ENCODE data around the gene CEBPZOS.
A peak's percentile ranks its signal among the peaks of the same experiment; 100 is the strongest.

The CEBPZOS gene

DNA sequence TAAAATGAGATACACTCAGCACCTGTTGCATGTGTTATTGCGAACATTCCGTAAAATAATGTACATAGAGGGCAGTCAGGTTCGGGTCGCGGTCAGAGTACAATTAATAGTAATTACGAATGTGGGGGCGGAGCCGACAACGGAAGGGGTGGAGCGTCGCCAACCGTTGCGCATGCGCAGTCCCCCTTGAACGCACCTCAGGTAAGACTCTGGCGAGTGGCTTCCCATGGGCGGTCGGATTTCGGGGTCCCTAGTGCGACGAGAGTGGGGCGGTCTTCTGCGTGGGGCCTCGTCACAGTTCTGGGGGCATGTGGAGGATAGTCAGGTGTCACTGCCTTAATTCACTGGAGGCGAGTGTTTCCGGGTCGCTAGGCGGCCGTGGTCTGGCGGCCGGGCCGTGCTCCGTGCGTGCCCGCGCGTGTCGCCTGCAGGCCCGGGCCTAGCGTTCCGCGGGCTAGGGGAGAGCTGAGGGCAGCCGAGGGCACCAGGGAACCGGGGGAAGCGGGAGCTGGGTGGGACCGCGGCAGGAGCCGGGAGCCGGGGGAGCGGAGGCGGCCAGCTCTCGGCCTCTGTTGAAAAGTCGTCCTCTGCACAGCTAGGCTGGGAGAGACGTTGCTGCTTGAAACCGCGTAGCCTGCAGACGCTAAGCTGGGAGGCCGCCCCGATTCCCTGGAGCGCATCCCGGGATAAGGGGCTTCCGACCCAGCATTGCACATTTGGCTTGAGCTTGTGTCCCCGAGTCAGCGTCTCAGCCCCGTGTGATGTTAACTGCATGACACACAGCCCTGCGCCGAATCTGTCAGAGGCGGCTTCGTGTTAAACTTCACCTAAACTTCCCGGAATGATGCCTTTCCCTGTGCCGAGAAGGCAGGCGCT, at the start of gene CEBPZOS:
CEBPZOS (plus strand) TSS at position 177 of the 876 bp plus-strand sequence. CDS start 3,209 bp downstream, outside the sequence.
- Histone ChIP-seq H3K4me1 (peaks cover 31% of the 10 kb centered on the region), H3K36me3 (replicated peaks) (peaks cover 15% of the 10 kb centered on the region), H3K4me3 (peak within 1 kb of the TSS; percentile 73), H3K9me3 (no peaks in the 10 kb centered on the region), H3K27me3 (ENCODE audit: low read depth) (no peaks in the 10 kb centered on the region)
- peak; percentile 59 to 89 for DNase-seq (ENCODE audit: low spot score in 2 of 2)
- in situ Hi-C loops (cut with MboI; ENCODE audit: low sequenced_read_pairs) = no loop called here

DNA sequence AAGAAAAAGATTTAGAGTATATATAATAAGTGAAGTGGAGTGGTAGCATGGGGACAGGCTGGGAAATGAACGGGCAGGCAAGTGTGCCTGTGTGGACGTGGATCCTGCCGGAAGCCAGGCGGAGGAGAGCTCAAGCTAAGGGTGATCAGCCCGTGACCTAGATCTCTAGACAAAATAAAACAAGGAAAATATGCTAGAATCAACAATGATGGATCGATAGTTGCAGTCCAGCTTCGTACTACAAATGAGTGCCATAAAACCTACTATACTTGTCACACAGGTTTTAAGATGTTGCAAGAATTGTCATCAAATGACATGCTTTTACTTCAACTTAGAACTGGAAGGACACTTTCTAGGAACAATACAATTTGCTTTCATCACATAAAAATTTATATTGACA, 48.0 kb upstream of the CEBPZOS start:
- Histone ChIP-seq H3K36me3 (replicated peaks) (peaks cover 23% of the 10 kb centered on the region), H3K4me3 (no peak overlapping the region), H3K27me3 (ENCODE audit: low read depth) (no peaks in the 10 kb centered on the region)

DNA sequence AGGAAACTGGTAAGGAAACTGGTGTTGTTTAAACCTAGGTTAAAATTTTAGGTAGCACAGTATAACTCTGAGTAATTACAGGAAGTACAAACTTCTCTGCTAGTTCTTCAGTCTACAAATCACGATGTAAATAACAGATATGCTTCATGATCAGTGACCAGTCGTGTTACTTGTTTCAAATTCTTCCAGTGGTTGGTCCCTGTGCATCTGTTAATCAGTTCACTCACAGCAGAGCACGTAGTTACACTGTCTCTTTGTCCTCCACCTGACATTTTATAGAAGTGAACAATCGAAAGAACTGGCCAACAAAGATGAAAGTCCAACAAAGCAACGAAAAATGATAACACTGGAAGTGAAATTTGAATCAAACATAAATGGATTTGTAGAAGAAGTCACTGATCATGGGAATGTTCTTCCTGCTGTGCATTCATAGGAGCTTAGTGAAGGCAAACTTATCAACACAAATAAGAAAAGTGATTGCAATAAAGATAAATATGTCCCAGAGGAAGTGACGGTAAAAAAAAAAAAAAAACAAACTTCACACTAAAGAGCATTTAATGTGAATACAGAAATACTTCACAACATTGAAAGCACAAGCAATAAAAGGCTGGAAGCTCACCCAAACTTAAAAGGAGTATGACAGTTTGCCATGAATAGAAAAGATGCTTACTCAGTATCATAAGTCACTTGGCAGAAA, 46.5 kb upstream of the CEBPZOS start:
- Histone ChIP-seq H3K36me3 (replicated peaks) (peaks cover 27% of the 10 kb centered on the region), H3K4me1 (peaks cover 17% of the 10 kb centered on the region), H3K27me3 (ENCODE audit: low read depth) (no peaks in the 10 kb centered on the region), H3K4me3 (no peak overlapping the region), H3K9me3 (no peaks in the 10 kb centered on the region)
- in situ Hi-C loops (cut with MboI; ENCODE audit: low sequenced_read_pairs) = no loop called here
- no peak for DNase-seq (ENCODE audit: low spot score in 2 of 2)

More for the DNA sequence above, 48.0 kb upstream of the CEBPZOS start:
- in situ Hi-C loops (cut with MboI; ENCODE audit: low sequenced_read_pairs) = no loop called here
- Histone ChIP-seq H3K4me1 (peaks cover 17% of the 10 kb centered on the region), H3K9me3 (no peaks in the 10 kb centered on the region)
- DNase-seq (ENCODE audit: low spot score in 2 of 2) = no peak

DNA sequence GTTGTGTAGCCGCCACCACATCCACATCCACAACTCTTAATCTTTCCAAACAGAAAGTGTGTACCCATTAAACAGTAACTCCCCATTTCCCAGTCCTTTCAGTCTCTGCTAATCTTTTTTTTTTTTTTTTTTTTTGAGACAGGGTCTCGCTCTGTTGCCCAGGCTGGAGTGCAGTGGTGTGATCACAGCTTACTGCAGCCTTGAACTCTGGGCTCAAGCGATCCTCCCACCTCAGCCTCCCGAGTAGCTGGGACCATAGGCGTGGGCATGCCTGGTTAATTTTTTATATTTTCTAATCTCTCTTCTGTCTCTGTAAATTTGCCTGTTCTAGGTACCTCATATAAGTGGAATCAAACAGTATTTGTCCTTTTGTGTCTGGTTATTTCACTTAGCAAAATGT, 43.1 kb upstream of the CEBPZOS start:
- no peak for DNase-seq (ENCODE audit: low spot score in 2 of 2)
- Histone ChIP-seq H3K4me3 (no peak overlapping the region), H3K27me3 (ENCODE audit: low read depth) (no peaks in the 10 kb centered on the region), H3K9me3 (no peaks in the 10 kb centered on the region), H3K4me1 (peaks cover 34% of the 10 kb centered on the region), H3K36me3 (replicated peaks) (peaks cover 8% of the 10 kb centered on the region)
- in situ Hi-C loops (cut with MboI; ENCODE audit: low sequenced_read_pairs) = no loop called here

DNA sequence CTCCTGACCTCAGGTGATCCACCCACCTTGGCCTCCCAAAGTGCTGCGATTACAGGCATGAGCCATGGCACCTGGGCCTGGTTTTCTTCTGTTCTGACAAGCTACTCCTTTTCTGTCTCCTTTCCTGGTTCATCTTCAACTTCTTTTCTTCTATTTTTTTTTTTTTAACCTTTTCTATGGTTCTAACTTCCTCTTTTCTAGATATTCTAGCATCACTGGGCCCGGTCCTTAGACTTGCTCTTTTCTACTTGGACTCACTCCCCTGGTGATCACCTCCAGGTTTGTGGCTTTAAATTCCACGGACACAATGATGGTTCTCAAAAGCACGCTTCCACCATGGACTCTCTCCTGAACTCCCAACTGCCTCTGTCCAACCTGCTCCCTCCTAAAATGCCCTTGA, 41.5 kb upstream of the CEBPZOS start:
- Histone ChIP-seq H3K36me3 (replicated peaks) (peaks cover 5% of the 10 kb centered on the region), H3K27me3 (ENCODE audit: low read depth) (no peaks in the 10 kb centered on the region), H3K4me3 (no peak overlapping the region), H3K4me1 (peaks cover 33% of the 10 kb centered on the region), H3K9me3 (no peaks in the 10 kb centered on the region)
- in situ Hi-C loops (cut with MboI; ENCODE audit: low sequenced_read_pairs) = no loop called here
- DNase-seq (ENCODE audit: low spot score in 2 of 2) = no peak

DNA sequence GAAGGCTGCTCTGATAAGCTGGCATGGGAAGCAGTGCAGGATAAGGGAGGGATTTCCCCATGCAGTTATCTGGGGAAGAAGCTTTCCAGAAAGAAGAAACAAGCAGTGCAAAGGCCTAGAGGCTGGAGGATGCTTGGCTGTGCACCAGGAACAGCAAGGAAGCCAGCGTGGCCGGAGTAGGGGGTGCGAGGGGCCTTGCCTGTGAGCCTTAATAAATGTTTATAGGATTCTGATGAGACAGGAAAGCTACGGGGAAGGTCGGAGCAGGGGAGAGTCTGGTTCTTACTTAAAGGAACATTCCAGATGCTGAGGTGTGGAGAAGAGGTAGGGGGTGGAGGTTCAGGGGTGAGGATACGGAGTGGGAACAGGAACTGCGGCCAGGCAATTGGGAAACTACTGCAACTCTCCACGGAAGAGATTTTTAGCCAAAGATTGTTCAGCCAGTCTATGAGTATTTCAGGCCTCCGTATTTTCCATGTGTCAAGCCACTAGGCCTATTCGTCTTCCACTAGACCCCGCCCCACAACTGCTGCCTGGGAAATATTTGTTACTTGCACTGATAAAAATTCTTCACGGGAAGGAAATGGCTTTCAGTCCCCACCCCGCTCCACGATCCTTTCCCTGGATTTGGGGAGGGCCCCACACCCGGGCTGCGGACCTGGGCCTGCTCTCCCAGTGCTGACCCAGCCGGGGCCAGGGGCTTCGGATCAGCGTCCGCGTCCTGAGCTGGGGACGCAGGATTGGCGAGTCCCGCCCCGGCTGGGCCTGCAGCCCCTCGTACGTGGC, 40.0 kb upstream of the CEBPZOS start:
- no peaks in the 10 kb centered on the region for H3K27me3 ChIP-seq (ENCODE audit: low read depth)
- no peaks in the 10 kb centered on the region for H3K9me3 ChIP-seq
- in situ Hi-C loops (cut with MboI; ENCODE audit: low sequenced_read_pairs) = no loop called here
- peak overlapping the region; percentile 66 for H3K4me3 ChIP-seq
- DNase-seq (ENCODE audit: low spot score in 2 of 2) = peak; percentile 71 to 79
- peaks cover 4% of the 10 kb centered on the region for H3K36me3 ChIP-seq (replicated peaks)
- peaks cover 20% of the 10 kb centered on the region for H3K4me1 ChIP-seq

DNA sequence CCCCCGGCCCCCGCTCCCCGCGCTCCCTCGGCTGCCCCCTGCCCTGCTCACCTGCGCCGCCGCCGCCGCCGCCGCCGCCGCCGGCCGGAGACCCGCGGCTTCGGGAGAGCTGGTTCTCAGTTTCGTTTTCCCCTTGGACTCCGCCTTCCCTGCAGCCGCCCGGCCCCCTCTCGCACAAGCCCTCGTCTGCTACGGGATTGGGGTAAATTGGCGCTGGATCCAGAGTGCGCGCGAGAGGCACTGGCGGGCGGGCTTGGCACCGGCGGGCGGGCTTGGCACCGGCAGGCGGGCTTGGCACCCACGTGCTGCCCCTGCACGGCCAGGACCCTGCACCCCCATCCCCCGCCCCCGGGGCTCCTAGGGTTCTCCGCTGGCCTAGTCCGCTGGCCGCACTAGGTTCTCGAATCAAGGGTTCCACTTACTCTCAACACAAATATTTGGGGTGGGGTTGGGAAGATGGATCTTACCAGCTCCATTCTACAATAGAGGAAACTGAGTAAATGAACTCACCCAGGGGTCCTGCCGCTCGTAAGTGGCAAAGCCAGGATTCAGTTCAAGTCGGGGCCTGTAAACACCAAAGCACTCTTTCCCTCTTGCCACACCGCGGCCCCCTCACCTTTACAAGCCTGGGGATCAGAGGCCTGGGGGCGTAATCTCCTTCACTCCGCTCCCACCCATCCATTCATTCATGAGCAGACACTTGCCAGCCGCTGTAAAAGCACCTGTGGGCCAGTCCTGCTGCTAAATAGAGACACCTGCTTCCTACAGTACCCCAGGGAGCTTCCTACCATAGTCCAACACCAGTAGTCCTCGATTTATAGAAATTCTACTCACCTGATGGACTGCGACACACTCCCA, 39.2 kb upstream of the CEBPZOS start, which contains the start of gene EIF2AK2:
EIF2AK2 (minus strand) TSS at position 124 of the 858 bp plus-strand sequence. CDS start 9,174 bp downstream, outside the sequence.
- H3K4me1 ChIP-seq = peaks cover 18% of the 10 kb centered on the region
- in situ Hi-C loops (cut with MboI; ENCODE audit: low sequenced_read_pairs) = no loop called here
- DNase-seq (ENCODE audit: low spot score in 2 of 2) = peak; percentile 85 to 91
- peaks cover 4% of the 10 kb centered on the region for H3K36me3 ChIP-seq (replicated peaks)
- H3K27me3 ChIP-seq (ENCODE audit: low read depth) = no peaks in the 10 kb centered on the region
- H3K4me3 ChIP-seq = peak within 1 kb of the TSS; percentile 66
- H3K9me3 ChIP-seq = no peaks in the 10 kb centered on the region

DNA sequence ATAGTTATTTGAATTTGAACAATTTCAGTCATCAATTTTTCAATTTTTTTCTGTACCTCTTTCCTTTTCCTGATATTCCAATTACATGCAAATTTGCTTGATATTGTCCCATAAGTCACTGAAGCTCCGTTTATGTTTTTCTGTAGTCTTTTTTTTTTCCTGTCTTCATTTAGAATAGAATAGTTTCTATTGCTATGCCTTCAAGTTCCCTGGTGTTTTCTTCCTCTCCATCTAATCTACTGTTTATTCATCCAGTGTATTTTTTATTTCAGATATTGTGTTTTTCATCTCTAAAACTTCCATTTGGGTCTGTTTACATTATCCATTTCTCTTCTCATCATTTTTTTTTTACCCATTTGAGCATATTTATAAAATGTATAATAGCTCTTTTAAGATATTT, 31.5 kb upstream of the CEBPZOS start:
- in situ Hi-C loops (cut with MboI; ENCODE audit: low sequenced_read_pairs) = no loop called here
- Histone ChIP-seq H3K4me3 (no peak overlapping the region), H3K36me3 (replicated peaks) (no peaks in the 10 kb centered on the region; the same call in 1 of the 2 replicates), H3K4me1 (no peaks in the 10 kb centered on the region), H3K27me3 (ENCODE audit: low read depth) (0 out of 2 replicates have a peak, but pooled peaks cover 4% of the 10 kb centered on the region), H3K9me3 (peaks cover 9% of the 10 kb centered on the region; the same call in 1 of the 2 replicates)
- no peak for DNase-seq (ENCODE audit: low spot score in 2 of 2)

DNA sequence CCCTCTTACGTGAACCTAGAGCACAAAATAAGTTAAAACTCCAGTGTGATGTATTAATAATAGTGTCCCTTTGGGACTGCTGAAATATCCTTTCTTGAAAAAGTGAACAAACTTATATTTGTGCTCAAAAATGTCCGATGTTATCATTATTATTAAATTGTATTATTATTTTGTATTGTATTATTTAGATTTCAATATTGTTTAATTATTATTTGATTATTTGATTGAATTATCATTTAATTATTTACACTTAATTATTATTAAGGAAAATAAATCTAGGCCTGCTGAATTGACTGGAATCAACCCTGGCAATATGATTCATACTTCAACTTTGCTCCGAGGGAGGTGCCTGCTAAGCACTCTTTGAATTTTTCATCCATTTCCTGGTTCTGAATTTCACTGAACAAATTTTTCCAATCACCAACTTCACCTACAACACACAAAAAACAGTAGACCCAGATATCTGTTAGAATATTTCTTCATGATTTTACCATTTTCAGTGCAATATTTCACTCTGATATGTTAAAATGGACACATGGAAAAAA, 28.6 kb upstream of the CEBPZOS start:
- Histone ChIP-seq H3K9me3 (peaks cover 9% of the 10 kb centered on the region; the same call in 1 of the 2 replicates), H3K36me3 (replicated peaks) (no peaks in the 10 kb centered on the region; the same call in 1 of the 2 replicates), H3K27me3 (ENCODE audit: low read depth) (0 out of 2 replicates have a peak, but pooled peaks cover 4% of the 10 kb centered on the region), H3K4me1 (no peaks in the 10 kb centered on the region), H3K4me3 (no peak overlapping the region)
- no peak for DNase-seq (ENCODE audit: low spot score in 2 of 2)
- in situ Hi-C loops (cut with MboI; ENCODE audit: low sequenced_read_pairs) = no loop called here

DNA sequence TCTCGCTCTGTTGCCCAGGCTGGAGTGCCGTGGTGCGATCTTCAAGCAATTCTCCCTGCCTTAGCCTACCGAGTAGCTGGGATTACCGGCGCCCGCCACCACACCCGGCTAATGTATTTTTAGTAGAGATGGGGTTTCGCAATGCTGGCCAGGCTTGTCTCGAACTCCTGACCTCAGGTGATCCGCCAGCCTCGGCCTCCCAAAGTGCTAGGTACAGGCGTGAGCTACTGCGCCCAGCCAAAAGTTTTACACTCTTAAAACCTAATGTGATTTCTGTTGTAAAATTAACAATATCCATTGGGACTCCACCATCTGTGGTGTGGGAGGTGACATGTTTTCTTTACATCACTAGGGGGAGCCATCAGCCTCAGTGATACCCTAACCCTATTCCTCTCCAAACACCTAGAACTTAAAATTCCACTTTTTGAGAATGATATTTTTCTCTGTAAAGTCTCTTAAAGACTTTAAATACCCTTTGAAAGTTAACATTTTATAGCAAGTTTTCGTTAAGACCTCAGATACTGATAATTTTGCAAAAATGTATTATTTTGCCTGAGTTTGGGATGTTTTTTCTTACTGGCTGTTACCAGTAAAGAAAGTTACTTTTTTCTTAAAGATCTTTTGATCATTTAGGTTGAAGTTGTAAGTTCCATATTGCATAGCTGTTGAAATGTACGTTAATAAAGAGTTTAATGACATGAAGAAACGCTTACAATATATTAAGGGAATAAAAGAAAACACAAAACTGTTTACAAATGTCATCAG, 27.9 kb upstream of the CEBPZOS start:
- Histone ChIP-seq H3K9me3 (peaks cover 8% of the 10 kb centered on the region; the same call in 1 of the 2 replicates), H3K4me3 (no peak overlapping the region), H3K36me3 (replicated peaks) (no peaks in the 10 kb centered on the region; the same call in 1 of the 2 replicates), H3K4me1 (no peaks in the 10 kb centered on the region), H3K27me3 (ENCODE audit: low read depth) (0 out of 2 replicates have a peak, but pooled peaks cover 4% of the 10 kb centered on the region)
- in situ Hi-C loops (cut with MboI; ENCODE audit: low sequenced_read_pairs) = no loop called here
- DNase-seq (ENCODE audit: low spot score in 2 of 2) = peak; percentile 59 to 69

DNA sequence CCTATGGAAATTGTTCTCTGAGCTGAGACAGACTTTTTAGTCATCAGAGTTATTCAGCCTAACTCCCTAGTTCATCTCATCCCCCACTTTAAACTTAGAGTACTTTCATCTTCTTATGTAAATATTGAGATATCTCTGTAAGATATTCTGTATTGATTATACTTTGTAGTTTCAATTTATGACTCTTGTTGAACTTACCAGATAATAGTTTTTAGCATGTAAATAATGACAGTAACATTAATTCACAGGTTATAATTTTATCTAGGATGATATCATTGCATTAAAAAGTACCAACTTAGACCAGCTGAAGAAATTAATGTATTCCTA, 24.7 kb upstream of the CEBPZOS start:
- H3K4me3 ChIP-seq = no peak overlapping the region
- no peaks in the 10 kb centered on the region for H3K4me1 ChIP-seq
- H3K36me3 ChIP-seq (replicated peaks) = no peaks in the 10 kb centered on the region; the same call in 1 of the 2 replicates
- in situ Hi-C loops (cut with MboI; ENCODE audit: low sequenced_read_pairs) = no loop called here
- no peak for DNase-seq (ENCODE audit: low spot score in 2 of 2)
- H3K27me3 ChIP-seq (ENCODE audit: low read depth) = 0 out of 2 replicates have a peak, but pooled peaks cover 4% of the 10 kb centered on the region
- H3K9me3 ChIP-seq = no peaks in the 10 kb centered on the region

DNA sequence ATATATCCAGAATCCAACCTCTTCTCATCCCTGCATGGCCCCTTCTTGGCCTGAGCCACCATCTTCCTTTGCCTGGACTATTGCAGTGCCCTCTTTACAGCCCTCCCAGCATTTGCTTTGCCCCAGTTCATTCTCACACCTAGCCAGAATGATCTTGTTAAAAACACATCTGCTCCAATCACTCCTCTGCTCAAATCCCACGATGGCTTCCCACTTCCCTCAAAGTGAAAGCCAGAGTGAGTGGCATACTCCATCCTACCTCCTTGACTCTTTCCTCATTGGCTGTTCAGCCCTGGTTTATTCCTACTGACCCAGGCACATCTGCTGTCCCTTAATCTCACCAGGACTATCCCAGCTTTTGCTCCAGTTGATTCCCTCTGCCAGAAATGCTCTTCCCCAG, 22.6 kb upstream of the CEBPZOS start:
- Histone ChIP-seq H3K4me1 (no peaks in the 10 kb centered on the region), H3K9me3 (no peaks in the 10 kb centered on the region), H3K27me3 (ENCODE audit: low read depth) (no peaks in the 10 kb centered on the region), H3K4me3 (no peak overlapping the region), H3K36me3 (replicated peaks) (no peaks in the 10 kb centered on the region)
- no peak for DNase-seq (ENCODE audit: low spot score in 2 of 2)
- in situ Hi-C loops (cut with MboI; ENCODE audit: low sequenced_read_pairs) = no loop called here

All from HAP-1 (cell line).